DND-41 (cell line): ENCODE data around the gene VOPP1.

Source experiments
- ATAC-seq: fragments of 200-7000 bp; cut with Tn5 transposase; 3 replicates; pipeline ENCODE4 v1.9.1; 2021; ENCODE audit warnings: low read depth; ENCODE audit not compliant: insufficient read depth
- DNase-seq: peaks from one replicate; pipeline ENCODE4 v3.0.0-alpha.2; 2020
- H2AFZ ChIP-seq: 2 replicates; pipeline ENCODE4 v1.6.0; 2012; ENCODE audit warnings: low read depth, low read length
- H3K27ac ChIP-seq: 2 replicates; pipeline ENCODE4 v1.5.1; 2012; ENCODE audit warnings: low read length, inconsistent platforms
- H3K27me3 ChIP-seq: fragments of 200-600 bp; sonication (generic); 2 replicates; pipeline ENCODE4 v1.6.0; 2012; ENCODE audit warnings: low read length, mild to moderate bottlenecking, inconsistent platforms; ENCODE audit not compliant: insufficient read depth, poor library complexity
- H3K36me3 ChIP-seq: 2 replicates; pipeline ENCODE4 v1.5.1; 2012; ENCODE audit warnings: low read length, inconsistent platforms; ENCODE audit not compliant: insufficient read depth
- H3K4me1 ChIP-seq: 2 replicates; pipeline ENCODE4 v1.5.1; 2012; ENCODE audit warnings: mild to moderate bottlenecking, low read length; ENCODE audit not compliant: insufficient read depth
- H3K4me2 ChIP-seq: 2 replicates; pipeline ENCODE4 v1.6.0; 2012; ENCODE audit warnings: mild to moderate bottlenecking, moderate library complexity, low read length, inconsistent platforms; ENCODE audit not compliant: insufficient read depth
- H3K4me3 ChIP-seq, 2 experiments: fragments of 200-600 bp in 1 of 2; shearing (Covaris generic) in 1 of 2; 2 replicates each; pipeline ENCODE4 v1.5.1; 2012 to 2016; ENCODE audit warnings: inconsistent platforms in 2 of 2, low read length in 2 of 2, mild to moderate bottlenecking in 2 of 2, low read depth in 1 of 2, moderate library complexity in 1 of 2
- H3K79me2 ChIP-seq: 2 replicates; pipeline ENCODE4 v1.6.0; 2012; ENCODE audit warnings: low read length, inconsistent platforms; ENCODE audit not compliant: insufficient read depth
- H3K9ac ChIP-seq: 2 replicates; pipeline ENCODE4 v1.6.0; 2012; ENCODE audit warnings: low read depth, mild to moderate bottlenecking, inconsistent platforms, low read length, moderate library complexity
- H3K9me3 ChIP-seq: 2 replicates; pipeline ENCODE4 v1.5.1; 2012; ENCODE audit warnings: low read length, moderate library complexity, mild to moderate bottlenecking, inconsistent platforms; ENCODE audit not compliant: insufficient read depth, severe bottlenecking
- H4K20me1 ChIP-seq: 2 replicates; pipeline ENCODE4 v1.6.0; 2012; ENCODE audit warnings: low read length; ENCODE audit not compliant: insufficient read depth
- EZH2 ChIP-seq: IDR thresholded peaks from 3 replicates; pipeline ENCODE4 v1.6.1; 2012; ENCODE audit warnings: borderline replicate concordance, low read depth, mild to moderate bottlenecking, moderate library complexity, low read length, inconsistent platforms; ENCODE audit not compliant: severe bottlenecking
- TF ChIP-seq, protein P1 (sequence below): IDR thresholded peaks from 2 replicates; pipeline ENCODE4 v1.5.1; 2012; ENCODE audit warnings: borderline replicate concordance, low read length, moderate library complexity, mild to moderate bottlenecking; ENCODE audit not compliant: poor library complexity, severe bottlenecking; ENCODE audit errors: extremely low read depth

VOPP1 gene

DNA sequence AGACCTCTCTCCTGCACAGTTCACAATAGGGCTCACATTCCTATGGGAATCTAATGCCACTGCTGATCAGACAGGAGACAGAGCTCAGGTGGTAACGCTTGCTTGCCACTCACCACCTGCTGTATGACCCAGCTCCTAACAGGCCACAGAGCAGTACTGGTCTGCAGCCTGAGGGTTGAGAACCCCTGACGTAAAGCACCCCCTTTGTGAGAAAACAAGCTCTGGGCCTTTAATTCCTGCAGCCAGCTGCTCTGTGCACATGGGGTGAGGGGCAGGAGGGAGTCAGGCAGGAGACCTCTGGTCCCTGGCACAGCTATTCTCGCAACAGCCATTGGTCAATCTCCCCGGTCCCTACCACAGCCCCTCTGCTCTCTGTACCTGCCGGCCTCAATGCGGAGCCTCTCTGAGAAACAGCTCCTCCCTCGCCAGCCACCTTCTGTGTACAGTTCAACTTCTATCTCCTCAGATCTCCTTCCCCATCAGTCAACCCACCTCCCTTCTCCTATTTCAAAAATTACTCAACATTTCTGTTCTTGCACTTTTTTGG lies 105.2 kb downstream of the VOPP1 start:
- TF ChIP-seq, protein P1, sequence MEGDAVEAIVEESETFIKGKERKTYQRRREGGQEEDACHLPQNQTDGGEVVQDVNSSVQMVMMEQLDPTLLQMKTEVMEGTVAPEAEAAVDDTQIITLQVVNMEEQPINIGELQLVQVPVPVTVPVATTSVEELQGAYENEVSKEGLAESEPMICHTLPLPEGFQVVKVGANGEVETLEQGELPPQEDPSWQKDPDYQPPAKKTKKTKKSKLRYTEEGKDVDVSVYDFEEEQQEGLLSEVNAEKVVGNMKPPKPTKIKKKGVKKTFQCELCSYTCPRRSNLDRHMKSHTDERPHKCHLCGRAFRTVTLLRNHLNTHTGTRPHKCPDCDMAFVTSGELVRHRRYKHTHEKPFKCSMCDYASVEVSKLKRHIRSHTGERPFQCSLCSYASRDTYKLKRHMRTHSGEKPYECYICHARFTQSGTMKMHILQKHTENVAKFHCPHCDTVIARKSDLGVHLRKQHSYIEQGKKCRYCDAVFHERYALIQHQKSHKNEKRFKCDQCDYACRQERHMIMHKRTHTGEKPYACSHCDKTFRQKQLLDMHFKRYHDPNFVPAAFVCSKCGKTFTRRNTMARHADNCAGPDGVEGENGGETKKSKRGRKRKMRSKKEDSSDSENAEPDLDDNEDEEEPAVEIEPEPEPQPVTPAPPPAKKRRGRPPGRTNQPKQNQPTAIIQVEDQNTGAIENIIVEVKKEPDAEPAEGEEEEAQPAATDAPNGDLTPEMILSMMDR, result no peak
- no peak for TF ChIP-seq EZH2
- no peak overlapping the region for H3K4me3 ChIP-seq
- peaks cover 5% of the 10 kb centered on the region for H3K79me2 ChIP-seq
- H4K20me1 ChIP-seq, result peaks cover 3% of the 10 kb centered on the region; the same call in 1 of the 2 replicates
- no peak overlapping the region for H2AFZ ChIP-seq
- no peaks in the 10 kb centered on the region for H3K9me3 ChIP-seq
- H3K27me3 ChIP-seq, result no peaks in the 10 kb centered on the region
- no peak for DNase-seq
- peaks cover 39% of the 10 kb centered on the region for H3K4me1 ChIP-seq
- H3K4me2 ChIP-seq, result no peak overlapping the region
- peak overlapping the region; percentile 89 for H3K27ac ChIP-seq
- H3K9ac ChIP-seq, result no peak overlapping the region
- ATAC-seq, result no peak
- peaks cover 51% of the 10 kb centered on the region for H3K36me3 ChIP-seq

DNA sequence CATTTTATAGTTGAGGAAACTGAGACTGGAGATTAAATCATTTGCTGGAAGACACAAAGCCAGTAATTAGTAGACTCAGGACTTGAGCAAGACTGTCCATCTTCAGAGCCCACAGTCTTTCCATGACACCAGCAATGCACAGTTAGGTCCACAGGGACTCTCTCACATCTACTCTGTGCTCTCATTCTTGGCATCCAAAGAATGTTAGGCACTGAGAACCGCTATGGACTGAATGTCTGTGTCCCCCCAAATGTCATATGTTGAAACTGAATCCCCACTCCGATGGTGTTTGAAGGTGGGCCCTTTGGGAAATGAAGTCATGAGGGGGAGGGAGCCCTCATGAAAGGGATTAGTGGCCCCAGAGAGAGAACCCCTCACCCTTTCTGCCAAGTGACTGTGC lies 106.6 kb downstream of the VOPP1 start:
- no peak overlapping the region for H2AFZ ChIP-seq
- ATAC-seq, result no peak

GRCh38 chr7:55464422-55464821 lies 107.9 kb downstream of the VOPP1 start:
- no peak for ATAC-seq
- H3K9ac ChIP-seq, result no peak overlapping the region
- peaks cover 5% of the 10 kb centered on the region for H3K79me2 ChIP-seq
- H3K36me3 ChIP-seq, result peaks cover 49% of the 10 kb centered on the region
- H3K4me2 ChIP-seq, result no peak overlapping the region
- 0 out of 2 replicates have a peak, but pooled peaks cover 3% of the 10 kb centered on the region for H4K20me1 ChIP-seq
- TF ChIP-seq EZH2, result no peak
- TF ChIP-seq, protein P1, result no peak
- H2AFZ ChIP-seq, result no peak overlapping the region
- H3K4me1 ChIP-seq, result peaks cover 18% of the 10 kb centered on the region
- no peaks in the 10 kb centered on the region for H3K27me3 ChIP-seq
- H3K4me3 ChIP-seq, result no peak overlapping the region
- DNase-seq, result no peak
- H3K27ac ChIP-seq, result no peak overlapping the region
- H3K9me3 ChIP-seq, result no peaks in the 10 kb centered on the region

More for the DNA sequence above, 106.6 kb downstream of the VOPP1 start:
- Histone ChIP-seq H3K9me3 (no peaks in the 10 kb centered on the region), H3K27me3 (no peaks in the 10 kb centered on the region), H3K4me3 (no peak overlapping the region), H3K36me3 (peaks cover 49% of the 10 kb centered on the region), H3K4me2 (no peak overlapping the region), H3K9ac (no peak overlapping the region), H3K79me2 (peaks cover 5% of the 10 kb centered on the region), H3K27ac (no peak overlapping the region; the same call in 1 of the 2 replicates), H3K4me1 (peaks cover 31% of the 10 kb centered on the region), H4K20me1 (peaks cover 3% of the 10 kb centered on the region; the same call in 1 of the 2 replicates)
- no peak for DNase-seq
- TF ChIP-seq EZH2, result no peak
- TF ChIP-seq, protein P1, result no peak
